Left lobe of liver (tissue), 2 donors: ENCODE data around the gene FGFBP2. TPM values are rescaled to one million over a fixed set of nuclear protein-coding genes. Genes with fewer than 3 reads are reported as not detected.

ENCODE experiments used
- ATAC-seq: fragments of 200-7000 bp; cut with Tn5 transposase; one replicate; pipeline ENCODE4 v1.9.1; 2020; ENCODE audit warnings: mild to moderate bottlenecking, moderate library complexity
- DNase-seq: peaks from one replicate; pipeline ENCODE4 v3.0.0-alpha.2; 2020; ENCODE audit warnings: low spot score
- total RNA-seq: library from RNA; stranded (reverse); gene quantifications from one replicate; pipeline ENCODE4 v1.2.1, GENCODE V29; 2021
- donor health status: DM: no; HTN: no; CAD: no; lungs with moderate emphysema.
- donor health status: DM: no; HTN: yes; CAD: no.

Gene FGFBP2
- total RNA-seq, 1 donor from 2014 or later = 0.30 TPM

DNA sequence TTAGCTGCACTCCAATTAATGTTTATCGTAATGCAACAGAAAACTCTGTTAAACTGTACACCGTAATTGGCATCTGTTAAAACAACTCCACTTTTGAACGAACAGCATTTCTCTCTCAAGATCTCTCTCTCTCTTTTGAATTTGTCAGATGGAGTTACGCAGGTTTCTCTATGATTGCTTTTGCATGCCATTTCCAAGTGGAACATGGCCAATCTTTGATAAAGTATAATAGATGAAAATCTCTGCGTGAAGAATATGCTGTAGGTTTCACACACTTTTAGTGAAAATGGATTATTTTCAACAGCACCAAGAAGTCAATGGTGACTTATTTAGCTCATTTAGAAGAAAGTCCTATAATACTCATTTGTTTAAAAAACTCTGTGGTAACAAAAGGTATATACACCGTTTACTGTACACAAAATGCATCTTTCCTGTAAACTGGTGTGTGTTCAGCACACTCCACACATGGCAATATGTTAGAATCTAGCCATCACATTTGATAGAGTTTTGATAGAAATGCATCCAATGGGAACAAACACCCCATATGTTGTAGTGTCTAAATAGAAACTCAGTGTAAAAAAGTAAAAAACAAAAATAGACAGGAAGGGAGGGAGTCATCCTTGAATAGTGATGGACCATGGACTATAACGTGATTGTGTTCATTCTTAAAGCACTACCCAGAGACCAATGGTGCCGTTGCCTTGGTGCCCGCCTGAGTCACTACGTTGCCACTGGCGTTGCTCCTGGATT is 5.8 kb upstream of the FGFBP2 start:
- DNase-seq = no peak
- ATAC-seq = no peak

DNA sequence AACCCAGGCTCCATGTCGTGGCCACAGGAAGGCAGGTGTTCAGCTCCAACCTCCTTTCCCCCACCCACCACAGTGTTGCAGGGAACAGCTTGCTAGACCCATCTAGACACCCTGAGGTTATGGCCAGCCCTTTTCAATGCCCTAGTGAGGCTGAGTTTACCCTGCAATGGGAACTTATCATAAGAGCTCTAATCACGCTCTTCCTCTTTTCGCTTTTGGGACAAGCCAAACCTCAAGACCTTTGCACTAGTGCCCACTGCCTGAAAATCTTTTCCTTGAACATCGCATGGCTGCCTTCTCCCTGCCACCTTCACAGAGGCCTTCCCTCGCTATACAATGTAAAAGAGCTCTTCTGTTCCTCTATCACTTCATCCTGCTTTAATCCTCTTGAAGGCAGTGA is 2.4 kb upstream of the FGFBP2 start:
- DNase-seq = no peak
- no peak for ATAC-seq

GRCh38 chr4:15964159-15964558 is 1.2 kb upstream of the FGFBP2 start:
- DNase-seq = no peak
- ATAC-seq = no peak

DNA sequence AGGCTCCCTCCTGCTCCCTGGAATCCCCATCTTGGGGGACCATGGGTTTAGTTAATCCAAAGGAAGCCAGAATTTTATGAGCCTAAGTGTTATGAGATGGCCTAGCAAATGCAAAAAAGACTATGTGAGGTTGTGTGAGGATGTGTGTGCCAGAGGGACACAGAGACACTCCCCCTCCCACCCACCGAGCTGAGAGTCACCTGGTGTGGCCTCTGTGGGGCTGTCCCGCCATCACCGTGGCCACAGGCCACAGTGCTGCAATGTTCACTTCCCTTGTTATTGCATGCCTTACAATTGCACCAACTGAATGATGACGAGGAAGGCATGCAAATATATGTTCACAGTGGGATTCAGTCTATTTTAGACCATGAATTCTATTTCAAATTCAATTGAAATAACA is 601 bp upstream of the FGFBP2 start:
- ATAC-seq (no peak), DNase-seq (no peak)

DNA sequence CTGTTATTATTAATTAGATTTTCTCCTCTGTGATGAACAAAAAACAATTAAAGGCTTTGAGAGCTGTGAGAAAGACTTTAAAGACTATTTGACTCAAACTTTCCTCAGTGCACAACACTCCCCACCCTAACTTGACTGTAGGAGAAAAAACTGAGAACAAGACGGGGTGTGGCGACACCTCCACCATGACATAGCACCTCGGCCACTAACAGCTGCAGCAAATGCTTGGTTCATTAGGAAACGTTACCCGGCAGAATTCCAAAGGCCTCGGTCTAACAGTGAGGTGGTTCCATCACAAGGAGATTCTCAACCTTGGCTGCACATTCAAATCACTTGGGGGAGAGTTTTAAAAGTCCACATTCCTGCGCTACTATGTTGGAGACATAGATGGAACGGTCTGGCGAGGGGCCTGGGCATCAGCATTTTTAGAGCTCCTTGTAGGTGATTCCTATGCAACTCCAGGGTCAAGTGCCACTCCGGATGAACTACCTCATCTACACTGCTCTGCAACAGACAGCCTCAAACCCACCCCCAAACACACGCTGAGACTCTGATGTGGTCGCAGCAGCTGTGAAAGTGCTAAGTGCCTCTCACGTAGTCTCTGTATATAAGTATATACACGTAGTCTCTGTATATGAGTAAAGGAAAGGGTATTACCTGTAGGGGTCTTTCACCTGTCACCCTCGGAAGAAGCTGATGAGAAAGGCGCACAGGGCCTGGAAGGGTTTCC is 1.0 kb downstream of the FGFBP2 start:
- ATAC-seq = no peak
- no peak for DNase-seq

DNA sequence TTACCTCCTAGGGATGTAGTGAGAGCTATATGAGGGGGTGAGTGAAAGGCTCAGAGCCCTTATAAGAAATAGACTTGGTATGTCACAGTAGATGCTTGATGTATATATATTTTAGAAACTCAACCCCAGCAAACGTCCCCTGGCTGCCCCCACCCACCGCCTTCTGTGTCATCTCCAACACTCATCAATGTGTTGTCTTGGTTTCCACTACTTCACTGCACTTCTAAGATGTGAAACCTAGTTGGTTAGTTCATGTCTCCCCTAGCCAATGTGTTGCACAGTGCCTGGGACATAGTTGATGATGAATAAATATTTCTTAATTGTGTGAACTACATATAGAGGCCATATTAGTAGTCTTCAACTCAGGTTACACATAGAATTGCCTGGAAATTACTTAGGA is 4.4 kb downstream of the FGFBP2 start:
- DNase-seq = no peak
- ATAC-seq = no peak

DNA sequence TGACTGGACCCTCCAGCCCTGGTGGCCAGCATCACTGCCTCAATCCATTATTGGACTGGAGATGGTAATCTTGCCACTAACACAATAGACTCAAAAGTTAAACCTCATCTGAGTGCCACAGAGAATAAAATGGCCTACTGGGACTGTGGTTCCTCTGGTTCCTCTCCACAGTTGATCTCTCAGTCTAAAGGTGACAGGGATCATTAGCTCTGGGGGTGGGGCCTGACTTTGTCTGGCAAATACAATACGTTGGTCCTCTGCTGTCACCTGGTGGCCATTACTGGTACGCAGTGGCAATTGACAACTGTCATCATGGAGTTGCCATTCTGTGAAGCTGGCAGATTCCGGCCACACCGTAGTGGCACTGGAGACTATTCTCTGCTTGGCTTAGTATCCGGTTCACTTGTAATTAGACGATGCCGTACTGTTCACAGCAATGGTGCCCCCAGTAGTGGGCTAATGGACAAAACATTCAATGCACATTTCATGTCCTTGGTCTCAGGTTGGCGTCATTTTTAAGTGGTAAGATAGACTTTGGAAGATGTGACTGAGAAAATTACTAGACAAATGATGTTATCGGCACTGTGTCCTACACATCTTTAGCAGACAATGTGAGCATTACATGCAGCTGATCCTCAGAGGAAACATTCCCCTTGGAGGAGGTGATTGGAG is 6.7 kb downstream of the FGFBP2 start:
- DNase-seq (peak; percentile 87), ATAC-seq (peak; percentile 100)

DNA sequence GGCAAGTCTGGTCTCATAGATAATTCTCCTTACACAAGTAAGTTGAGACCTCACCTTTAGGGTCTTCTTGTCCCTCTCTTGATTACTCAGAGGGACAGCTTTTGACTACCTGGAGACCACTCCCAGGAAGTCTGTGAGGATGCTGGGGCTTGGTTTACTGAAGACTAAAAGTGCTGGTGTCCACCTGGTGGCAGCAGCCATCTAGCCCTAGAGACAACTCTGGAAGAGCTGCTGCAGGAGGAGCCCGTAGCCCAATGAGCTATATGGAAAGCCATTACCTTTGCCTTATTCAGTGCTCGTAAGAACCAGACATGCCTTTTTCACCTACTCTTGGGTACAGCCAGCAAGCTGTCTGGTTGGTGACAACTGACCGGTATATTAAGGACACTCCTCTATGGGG is 7.3 kb downstream of the FGFBP2 start:
- no peak for DNase-seq
- peak; percentile 7 for ATAC-seq

GRCh38 chr4:15953625-15954024 is 9.3 kb downstream of the FGFBP2 start:
- ATAC-seq (no peak), DNase-seq (no peak)

DNA sequence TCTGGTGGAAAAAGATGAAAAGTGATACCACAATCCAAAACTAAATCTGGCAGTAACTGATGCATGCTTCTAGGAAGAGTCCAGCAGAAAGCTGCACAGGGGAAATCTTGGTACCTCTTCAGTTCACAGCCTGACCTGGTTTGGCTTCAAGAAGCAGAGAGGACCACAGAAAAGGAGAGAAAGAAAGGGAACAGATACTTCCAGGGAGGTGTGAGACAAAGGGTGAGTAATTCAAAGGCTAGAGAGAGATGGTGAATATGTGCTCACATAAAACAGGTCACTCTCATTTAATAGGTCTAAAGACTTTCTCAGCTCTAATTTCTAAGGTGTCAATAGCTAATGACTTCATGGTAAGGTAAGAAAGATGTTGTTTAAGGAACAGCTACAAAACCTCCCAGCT is 11.2 kb downstream of the FGFBP2 start:
- ATAC-seq (no peak), DNase-seq (no peak)

- DNase-seq (no peak), ATAC-seq (no peak)
Measured at GRCh38 chr4:15948826-15949225, 14.1 kb downstream of the FGFBP2 start.

- DNase-seq (no peak), ATAC-seq (no peak)
Measured at GRCh38 chr4:15947684-15948083, 15.3 kb downstream of the FGFBP2 start.

- ATAC-seq (no peak), DNase-seq (no peak)
Measured at GRCh38 chr4:15945516-15945915, 17.5 kb downstream of the FGFBP2 start.

- ATAC-seq (no peak), DNase-seq (no peak)
Measured at GRCh38 chr4:15944895-15945294, 18.1 kb downstream of the FGFBP2 start.

GRCh38 chr4:15942283-15942682 is 20.7 kb downstream of the FGFBP2 start:
- ATAC-seq (no peak), DNase-seq (no peak)

DNA sequence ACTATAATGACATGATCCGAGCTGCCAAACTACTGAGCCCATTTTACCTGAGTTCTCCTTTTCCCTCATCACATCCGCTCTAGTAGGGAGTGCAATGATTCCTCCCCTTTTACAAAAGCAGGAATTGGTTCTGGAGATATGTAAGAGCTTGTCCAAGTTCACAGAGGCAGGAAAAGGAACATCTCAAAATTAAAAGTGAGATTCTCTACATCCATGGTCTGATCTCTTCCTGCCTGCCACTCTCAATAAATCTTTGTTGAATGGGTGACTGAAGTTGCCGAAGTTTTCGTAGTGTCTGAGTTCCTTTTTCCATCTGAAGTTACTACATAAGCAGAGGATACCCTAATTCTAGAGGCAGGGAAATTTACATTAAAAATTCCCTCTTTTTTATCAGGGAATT is 24.3 kb downstream of the FGFBP2 start, which contains the start of gene FGFBP1:
FGFBP1 (minus strand) TSS at position 101 of the 400 bp plus-strand sequence. CDS start 2,108 bp downstream, outside the sequence.
- DNase-seq (no peak), ATAC-seq (no peak)

- ATAC-seq (no peak), DNase-seq (no peak)
Measured at GRCh38 chr4:15938182-15938581, 24.8 kb downstream of the FGFBP2 start.

GRCh38 chr4:15936495-15936894 is 26.5 kb downstream of the FGFBP2 start:
- no peak for DNase-seq
- no peak for ATAC-seq

DNA sequence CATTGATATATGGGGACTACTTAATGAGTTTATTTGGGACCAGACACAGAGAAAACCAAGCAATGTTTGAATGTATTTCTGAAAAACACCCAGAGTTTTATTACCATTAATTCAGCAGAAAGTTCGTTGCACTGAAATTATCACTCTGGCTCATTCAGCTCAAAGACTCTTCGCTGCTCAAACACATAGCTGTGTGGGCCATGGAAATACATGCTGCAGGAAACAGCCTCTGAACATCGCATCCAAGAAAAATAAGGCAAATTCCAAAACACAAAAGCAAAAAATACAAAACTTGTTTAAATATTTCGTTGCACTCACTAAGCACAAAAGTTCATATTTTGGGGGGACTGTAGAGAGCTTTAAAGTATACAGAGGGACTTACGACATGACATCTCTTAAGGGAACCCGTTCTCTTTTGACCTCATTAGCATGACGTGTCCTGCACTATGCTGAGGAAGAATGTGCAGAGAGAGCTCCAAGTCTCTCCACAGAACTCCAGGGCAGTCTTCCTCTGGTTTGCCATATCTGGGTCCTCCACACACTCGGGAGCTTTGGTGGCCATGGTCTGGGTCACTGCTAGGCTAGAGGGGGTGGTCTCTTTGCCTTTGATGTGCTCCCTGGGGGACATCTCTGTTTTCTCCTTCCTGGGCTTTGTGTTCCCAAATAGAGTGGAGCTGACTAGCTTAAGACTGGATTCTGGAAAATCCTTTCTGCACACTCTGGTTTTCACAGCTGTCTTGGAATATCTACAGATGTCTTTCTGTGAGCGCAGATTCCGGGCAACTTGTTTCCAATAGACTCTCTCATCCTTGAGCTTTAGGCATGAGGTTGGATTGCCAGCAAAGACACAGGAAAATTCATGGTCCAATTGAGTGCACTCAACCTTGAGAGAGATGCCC is 27.2 kb downstream of the FGFBP2 start:
- ATAC-seq = no peak
- DNase-seq = no peak

DNA sequence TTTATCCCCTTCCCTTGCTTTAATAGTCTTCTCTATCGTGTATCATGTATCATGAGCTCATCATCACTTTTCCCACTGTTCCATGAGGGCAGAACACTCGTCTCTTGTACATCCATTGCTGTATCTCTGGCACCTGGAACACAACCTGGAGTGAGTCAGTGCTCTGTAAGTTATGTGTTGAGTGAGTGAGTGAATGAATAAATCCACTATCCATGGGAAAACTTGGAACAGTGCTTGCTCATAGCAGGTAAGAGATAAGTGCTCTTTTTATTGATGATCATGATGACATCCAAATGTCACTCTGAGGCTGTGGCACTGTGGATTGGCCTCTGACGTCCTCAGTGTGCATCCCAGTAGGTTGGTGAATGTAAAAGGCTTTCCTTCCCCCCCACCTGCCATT is 28.7 kb downstream of the FGFBP2 start:
- ATAC-seq (no peak), DNase-seq (no peak)
